Cardiac muscle cell (in vitro differentiated cells and primary cell): ENCODE data around the gene PARP8. TPM values are rescaled to one million over a fixed set of nuclear protein-coding genes. Genes with fewer than 3 reads are reported as not detected.

Experiments used
- DNase-seq, 2 donors: peaks; one replicate each; pipeline versions ENCODE4 v3.0.0 to v3.0.0-alpha.2; 2010 to 2017; ENCODE audit warnings: low read depth in 1 of 2, low spot score in 1 of 2
- H3K27ac ChIP-seq: fragments of 200-600 bp; sonication (generic); 2 replicates; pipeline ENCODE4 v1.5.1; 2016
- H3K27me3 ChIP-seq: fragments of 200-600 bp; sonication (generic); 2 replicates; pipeline ENCODE4 v1.6.0; 2016; ENCODE audit warnings: control low read depth
- H3K36me3 ChIP-seq: fragments of 200-600 bp; sonication (generic); 2 replicates; pipeline ENCODE4 v1.5.1; 2016; ENCODE audit warnings: control low read depth
- H3K4me1 ChIP-seq: fragments of 200-600 bp; sonication (generic); 2 replicates; pipeline ENCODE4 v1.8.1; 2017; ENCODE audit warnings: low read depth, mild to moderate bottlenecking, mixed run types
- H3K4me3 ChIP-seq: fragments of 200-600 bp; sonication (generic); 2 replicates; pipeline ENCODE4 v1.5.1; 2016; ENCODE audit warnings: mild to moderate bottlenecking
- H3K9me3 ChIP-seq: fragments of 200-600 bp; sonication (generic); 2 replicates; pipeline ENCODE4 v1.5.1; 2017; ENCODE audit warnings: low read depth, mild to moderate bottlenecking, control low read depth
- polyA plus RNA-seq: library from polyadenylated mRNA; unstranded; fragments of >200 nt; fragmentation: Nextera tagmentation; extraction: Ambion mirVana; gene quantifications from 2 replicates; pipeline ENCODE4 v1.2.1, GENCODE V29; 2016
- total RNA-seq: library from RNA; depleted of rRNA; stranded (reverse); fragments of >200 nt; gene quantifications from 2 replicates; pipeline ENCODE4 v1.2.3, GENCODE V29; 2016
- TF ChIP-seq, protein P1 (sequence below): IDR thresholded peaks from 2 replicates; pipeline ENCODE4 v1.5.1; 2012; ENCODE audit warnings: low read depth, mild to moderate bottlenecking, low read length

Gene PARP8
- total and polyA plus RNA-seq, 2 experiments from 2014 or later = 18.2 to 19.8 TPM

DNA sequence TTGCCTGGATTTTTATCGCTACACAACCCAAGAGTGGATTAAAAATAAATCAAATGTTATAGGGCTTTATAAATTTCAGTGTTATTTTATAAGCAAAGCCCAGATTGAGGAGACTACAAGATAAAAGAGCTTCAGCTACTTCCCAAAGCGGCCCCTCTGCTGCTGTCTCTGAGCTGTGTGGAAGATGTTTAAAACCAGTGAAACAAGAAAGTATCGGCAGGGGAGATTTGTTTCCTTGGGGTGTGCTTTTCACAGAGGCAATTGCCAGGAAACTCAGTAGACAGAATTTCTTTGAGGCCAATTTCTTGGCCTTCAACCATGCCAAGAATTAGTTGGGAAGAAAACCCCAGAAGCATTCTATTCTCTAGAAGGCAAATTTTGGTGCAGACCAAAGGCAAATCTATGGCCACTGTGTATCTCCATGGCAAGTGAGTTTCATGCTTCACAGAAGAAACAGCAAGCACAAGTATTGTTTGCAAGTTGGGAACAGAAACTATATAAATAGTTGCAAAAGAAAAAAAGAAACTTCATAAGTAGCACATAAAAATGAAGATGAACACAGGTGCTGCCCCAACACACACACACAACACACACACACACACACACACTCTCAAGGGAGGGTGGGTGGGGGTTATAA lies 197.2 kb downstream of the PARP8 start:
- H3K36me3 ChIP-seq = no peaks in the 10 kb centered on the region
- H3K9me3 ChIP-seq = no peaks in the 10 kb centered on the region
- peaks cover 19% of the 10 kb centered on the region for H3K4me1 ChIP-seq
- H3K27ac ChIP-seq = no peak overlapping the region
- DNase-seq = no peak
- no peaks in the 10 kb centered on the region for H3K27me3 ChIP-seq
- no peak overlapping the region for H3K4me3 ChIP-seq
- TF ChIP-seq, protein P1, sequence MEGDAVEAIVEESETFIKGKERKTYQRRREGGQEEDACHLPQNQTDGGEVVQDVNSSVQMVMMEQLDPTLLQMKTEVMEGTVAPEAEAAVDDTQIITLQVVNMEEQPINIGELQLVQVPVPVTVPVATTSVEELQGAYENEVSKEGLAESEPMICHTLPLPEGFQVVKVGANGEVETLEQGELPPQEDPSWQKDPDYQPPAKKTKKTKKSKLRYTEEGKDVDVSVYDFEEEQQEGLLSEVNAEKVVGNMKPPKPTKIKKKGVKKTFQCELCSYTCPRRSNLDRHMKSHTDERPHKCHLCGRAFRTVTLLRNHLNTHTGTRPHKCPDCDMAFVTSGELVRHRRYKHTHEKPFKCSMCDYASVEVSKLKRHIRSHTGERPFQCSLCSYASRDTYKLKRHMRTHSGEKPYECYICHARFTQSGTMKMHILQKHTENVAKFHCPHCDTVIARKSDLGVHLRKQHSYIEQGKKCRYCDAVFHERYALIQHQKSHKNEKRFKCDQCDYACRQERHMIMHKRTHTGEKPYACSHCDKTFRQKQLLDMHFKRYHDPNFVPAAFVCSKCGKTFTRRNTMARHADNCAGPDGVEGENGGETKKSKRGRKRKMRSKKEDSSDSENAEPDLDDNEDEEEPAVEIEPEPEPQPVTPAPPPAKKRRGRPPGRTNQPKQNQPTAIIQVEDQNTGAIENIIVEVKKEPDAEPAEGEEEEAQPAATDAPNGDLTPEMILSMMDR = no peak

DNA sequence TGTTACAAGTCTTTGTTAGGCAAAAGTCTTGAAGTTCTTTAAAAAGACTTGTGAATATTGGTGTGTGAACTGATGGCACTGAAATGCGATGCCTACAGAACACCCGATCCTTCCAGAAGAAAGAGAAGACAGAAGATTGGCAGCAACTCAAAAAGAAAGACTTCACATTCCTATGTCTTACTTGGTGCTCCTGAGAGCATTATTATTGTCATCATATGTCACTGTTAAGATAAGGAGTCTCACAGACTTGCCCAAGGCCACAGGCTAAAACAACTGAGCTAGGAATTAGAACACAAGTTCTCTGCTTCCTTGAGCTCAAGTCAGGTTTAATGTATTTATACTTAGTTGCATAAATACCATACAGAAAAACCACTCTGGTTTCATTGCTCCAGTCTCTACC lies 198.0 kb downstream of the PARP8 start:
- Histone ChIP-seq H3K27ac (no peak overlapping the region), H3K36me3 (no peaks in the 10 kb centered on the region), H3K4me1 (peaks cover 19% of the 10 kb centered on the region), H3K4me3 (no peak overlapping the region), H3K27me3 (no peaks in the 10 kb centered on the region), H3K9me3 (no peaks in the 10 kb centered on the region)
- TF ChIP-seq, protein P1 = no peak
- DNase-seq = no peak

DNA sequence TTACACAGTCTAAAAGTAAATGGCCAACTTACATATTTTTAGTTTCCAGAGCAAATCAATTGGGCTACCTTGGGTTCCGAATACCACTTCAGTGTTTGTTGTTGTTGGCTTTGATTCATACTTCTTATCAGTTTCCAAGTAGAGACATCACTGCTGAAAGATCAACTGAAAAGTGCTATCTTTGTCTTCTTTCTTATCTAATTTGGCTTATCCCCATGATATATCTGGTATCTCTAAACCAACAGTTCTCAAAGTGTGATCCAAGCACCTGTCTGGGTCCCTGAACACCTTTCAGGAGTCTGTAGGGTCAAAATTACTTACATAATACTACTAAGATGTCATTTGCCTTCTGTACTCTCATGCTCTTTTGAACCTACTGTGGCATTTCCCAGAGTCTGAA lies 200.0 kb downstream of the PARP8 start:
- TF ChIP-seq, protein P1 = no peak
- Histone ChIP-seq H3K36me3 (no peaks in the 10 kb centered on the region), H3K4me3 (no peak overlapping the region), H3K27ac (no peak overlapping the region), H3K4me1 (peaks cover 19% of the 10 kb centered on the region), H3K9me3 (no peaks in the 10 kb centered on the region), H3K27me3 (no peaks in the 10 kb centered on the region)
- DNase-seq = no peak

DNA sequence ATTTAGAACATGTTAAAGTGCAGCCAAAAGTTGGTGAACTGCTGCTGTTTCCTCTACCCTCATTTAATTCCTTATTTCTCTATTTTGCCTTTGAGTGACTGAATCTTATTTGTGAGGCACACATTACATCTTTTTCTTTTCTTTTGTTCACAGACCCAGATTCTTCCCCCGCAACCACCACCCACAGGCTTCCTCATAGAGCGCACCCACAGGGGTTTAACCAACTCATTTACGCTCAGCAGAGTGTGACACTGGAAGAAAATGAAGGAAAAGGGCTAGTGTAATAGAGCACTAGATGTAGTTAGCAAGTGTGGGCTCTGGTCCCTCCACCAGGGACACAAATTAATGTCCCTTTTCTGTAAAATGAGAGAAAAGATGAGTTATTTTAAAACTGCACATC lies 200.7 kb downstream of the PARP8 start:
- H3K4me1 ChIP-seq = peaks cover 19% of the 10 kb centered on the region
- TF ChIP-seq, protein P1 = no peak
- no peaks in the 10 kb centered on the region for H3K27me3 ChIP-seq

DNA sequence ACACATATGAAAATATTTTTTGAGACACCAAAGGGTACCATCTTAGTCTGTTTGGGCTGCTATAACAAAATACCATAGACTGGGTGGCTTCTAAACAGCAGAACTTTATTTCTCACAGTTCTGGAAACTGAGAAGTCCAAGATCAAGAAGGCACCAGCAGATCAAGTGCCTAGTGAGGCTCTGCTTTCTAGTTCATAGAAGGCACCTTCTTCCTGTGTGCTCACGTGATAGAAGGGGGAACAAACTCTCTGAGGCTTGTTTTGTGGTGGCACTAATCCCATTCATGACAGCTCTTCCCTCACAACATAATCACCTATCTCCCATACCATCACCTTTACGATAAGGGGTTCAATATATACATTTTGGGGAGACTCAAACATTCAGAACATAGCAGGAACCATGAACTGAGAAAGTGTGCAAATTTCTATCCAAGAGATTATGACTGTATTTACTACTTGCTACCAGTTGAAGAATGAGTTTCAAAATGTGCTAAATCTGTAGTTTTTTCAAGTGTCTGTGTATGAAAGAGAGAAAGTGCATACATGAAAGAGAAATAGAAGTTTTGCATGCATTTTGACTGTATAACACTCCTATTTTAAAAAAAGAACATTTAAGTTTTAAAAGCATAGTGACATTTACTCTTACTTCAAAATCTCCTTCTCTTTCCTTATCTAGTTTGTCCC lies 207.3 kb downstream of the PARP8 start:
- Histone ChIP-seq H3K36me3 (no peaks in the 10 kb centered on the region), H3K27me3 (no peaks in the 10 kb centered on the region), H3K4me1 (peaks cover 5% of the 10 kb centered on the region), H3K27ac (no peak overlapping the region), H3K9me3 (no peaks in the 10 kb centered on the region), H3K4me3 (no peak overlapping the region)
- TF ChIP-seq, protein P1 = no peak
- DNase-seq = no peak

More for the DNA sequence above, 200.7 kb downstream of the PARP8 start:
- Histone ChIP-seq H3K9me3 (no peaks in the 10 kb centered on the region), H3K4me3 (no peak overlapping the region), H3K36me3 (no peaks in the 10 kb centered on the region), H3K27ac (no peak overlapping the region)
- DNase-seq = no peak
